SIG-M5 treated with dmso at 0.1 percent for 504 hours (cell line): ENCODE data around the gene MMP28.

ENCODE experiments used
- DNase-seq: peaks from one replicate; lab custom pipeline; 2025; ENCODE audit not compliant: unreplicated experiment; lab: John Stamatoyannopoulos, UW

The MMP28 gene

DNA sequence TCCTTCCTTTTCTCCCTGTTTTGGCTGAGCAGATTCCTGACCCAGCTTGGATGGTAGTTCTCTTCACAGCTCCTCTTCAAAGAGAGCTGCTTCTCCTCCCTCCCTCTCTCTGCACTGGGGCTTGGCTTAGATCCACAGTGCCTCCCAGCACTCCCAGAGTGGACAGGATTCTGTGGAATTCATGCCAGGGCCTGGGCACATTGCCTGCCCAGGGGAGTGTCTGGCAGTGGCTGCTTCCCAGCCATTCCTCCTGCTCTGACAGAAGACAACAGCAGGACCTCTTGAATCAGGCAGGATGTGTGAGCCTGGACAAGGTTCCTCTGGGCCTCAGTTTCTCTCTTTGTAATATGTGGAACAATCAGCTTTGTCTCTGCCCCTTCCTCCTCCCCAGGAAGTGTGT, 4.5 kb upstream of the MMP28 start:
- no peak for DNase-seq

DNA sequence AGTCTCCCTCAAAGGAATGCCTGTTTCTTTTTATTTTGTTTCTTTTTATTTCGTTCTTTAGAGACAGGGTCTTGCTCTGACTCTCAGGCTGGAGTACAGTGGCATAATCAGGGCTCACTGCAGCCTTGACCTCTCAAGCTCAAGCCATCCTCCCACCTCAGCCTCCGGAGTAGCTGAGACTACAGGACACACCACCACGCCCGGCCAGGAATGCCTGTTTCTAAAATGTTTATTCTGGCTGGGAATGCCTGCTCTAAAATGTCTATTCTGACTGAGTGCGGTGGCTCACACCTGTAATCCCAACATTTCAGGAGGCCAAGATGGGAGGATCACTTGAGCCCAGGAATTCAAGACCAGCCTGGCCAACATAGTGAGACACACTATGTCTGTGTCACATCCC, 2.5 kb upstream of the MMP28 start:
- DNase-seq, result no peak

DNA sequence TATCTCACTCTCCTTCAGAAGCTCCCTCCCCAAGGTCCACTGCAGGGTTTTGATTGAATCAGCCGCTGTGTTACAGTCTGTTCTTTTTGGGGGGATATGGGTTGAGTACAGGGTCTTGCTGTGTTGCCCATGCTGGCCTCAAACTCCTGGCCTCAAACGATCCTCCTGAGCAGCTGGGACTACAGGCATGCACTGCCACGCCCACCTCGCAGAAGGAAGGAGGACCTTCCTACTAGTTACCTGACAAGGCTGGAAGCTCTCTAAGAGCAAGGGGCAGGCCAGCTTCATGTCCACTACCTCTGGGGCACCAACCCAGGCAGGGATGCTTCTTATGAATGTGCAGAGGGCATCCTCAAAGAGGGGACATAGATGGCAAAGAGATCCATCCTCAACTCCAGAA, 1.9 kb upstream of the MMP28 start:
- no peak for DNase-seq

DNA sequence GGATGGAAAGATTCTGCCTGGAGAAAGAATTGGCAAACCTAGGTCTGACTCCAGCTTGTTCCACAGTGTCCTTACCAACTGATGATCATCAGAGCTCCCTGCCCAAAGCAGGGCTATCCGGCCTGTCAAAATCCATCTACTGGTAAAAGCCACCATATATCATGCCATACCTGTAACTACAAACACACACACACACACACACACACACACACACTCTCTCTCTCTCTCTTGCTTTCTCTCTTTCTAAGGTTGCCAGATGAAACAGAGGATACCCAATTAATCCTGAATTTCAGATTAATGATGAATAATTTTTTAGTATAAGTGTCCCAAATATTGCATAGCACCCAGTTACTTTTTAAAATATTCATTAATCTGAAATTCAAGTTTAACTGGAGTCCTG, 1.5 kb upstream of the MMP28 start:
- no peak for DNase-seq

DNA sequence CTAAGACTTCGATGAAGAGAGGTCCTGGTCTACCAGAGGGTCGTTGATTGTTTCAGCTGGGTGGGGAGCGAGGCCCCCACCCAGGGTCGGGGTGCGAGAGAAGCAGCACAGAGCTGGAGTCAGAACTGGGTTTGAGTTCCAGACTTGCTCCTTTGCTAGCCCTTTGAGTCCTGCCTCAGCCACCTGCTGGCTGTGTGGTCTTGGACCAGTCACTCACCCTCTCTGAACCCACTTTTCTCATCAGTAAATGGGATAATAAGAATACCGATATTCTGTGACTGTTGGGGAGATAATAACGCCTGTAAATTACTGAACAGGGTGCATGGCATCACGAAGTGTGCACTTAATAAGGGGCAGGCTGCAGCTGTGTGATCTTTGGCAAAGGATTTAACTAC, 427 bp upstream of the MMP28 start:
- no peak for DNase-seq

DNA sequence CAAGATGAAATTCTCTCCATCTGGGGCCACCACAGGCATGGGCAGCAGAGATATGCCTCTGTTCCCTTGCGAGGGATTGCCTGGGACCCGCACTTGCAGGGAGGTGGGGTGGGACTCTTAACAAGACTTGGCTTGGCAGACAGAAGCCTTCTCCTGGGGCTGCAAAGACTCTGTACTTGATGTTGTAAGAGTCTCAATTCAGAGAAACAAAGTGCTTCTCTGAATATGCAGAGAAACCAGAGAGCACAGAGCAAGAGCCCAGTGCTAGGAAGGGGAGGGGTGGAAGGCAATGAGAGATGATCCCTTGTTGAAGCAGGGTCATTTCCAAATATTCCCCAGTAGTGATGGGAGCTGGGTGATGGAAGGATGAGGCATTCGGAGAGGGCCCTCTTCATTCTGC, 2.2 kb downstream of the MMP28 start:
- DNase-seq, result no peak

DNA sequence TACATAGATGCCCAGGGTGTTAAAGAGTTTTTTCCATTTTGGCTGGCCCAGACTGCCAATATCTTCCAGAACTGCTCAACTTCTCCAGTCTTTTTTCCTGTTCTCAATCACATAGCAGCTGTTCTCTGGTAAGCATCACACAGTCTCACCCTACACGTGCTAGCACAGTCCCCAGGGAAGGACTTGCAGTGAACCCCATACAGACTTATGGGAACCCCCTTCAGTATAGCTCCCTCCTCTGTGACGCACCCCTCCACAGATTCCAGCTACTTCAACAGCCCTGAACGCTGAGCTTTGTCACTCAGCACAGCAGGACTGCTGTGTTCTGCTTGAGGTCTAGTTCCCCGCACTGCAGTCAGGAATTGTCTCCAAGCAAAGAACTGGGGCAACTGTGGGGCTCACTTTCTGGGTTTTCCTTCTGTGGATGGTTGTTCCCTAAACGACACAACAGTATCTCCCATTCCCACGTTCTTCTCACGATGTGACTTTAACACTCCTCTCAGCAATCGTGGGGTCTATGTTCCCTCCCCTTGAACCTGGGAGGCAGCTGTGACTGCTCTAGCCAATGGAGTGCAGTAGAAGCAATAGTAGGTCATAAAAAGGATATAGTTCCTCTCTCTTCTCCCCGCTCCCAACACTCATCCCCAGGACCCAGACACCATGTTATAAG, 3.6 kb downstream of the MMP28 start:
- no peak for DNase-seq

DNA sequence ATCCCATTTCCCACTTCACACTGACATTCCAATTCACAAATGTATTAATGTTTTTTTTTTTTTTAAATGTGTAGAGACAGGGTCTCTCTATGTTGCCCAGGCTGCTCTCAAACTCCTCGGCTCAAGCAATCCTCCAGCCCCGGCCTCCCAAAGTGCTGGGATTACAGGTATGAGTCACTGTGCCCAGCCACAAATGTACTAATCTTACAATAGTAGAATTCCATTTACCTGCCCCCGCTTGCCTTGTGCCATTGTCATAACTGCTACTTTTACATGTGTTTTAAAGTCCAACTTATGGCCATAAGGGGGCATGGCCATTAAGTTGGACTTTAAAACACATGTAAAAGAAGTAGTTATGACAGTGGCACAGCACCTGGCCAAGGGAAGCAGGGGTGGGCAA, 4.6 kb downstream of the MMP28 start:
- no peak for DNase-seq

DNA sequence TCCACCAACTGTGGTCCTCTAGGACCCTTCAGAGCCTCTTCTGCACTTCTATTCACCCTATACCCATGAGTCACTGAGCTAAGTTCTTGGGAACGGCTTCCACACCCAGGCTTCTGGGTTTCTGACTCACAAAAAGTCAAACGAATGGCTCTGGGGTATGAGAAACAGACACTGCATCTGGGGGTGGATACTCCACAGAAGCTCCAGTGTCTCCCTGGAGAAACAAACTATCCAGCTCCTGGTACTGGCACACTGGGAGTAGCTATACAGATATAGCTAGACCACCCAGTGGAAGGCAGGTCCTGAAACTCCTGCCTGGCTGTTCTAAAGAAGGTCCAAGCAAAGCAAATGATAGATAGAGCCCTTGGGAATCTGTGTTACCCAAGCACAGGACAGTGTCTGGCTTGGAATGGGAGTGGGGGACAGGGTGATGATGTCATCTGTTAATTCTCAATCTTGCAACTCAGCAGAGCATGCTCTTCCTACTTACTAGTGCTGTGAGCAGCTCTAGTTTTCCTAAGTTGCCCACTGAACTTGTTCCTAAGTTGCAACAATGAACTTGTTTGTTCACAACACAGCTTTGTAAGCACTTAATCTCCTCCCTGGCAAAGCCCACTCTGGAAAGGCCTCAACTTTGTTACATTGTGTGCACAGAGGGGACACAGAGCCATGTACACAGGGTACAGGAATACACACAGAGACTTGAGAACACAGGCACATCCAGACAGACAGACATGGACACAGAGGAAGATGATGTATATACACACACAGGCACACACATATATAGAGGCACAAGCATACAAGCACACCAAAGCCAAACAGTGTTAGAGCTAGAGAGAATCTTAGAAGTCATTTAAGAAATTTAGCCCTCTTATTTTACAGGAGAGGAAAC, 6.7 kb downstream of the MMP28 start:
- DNase-seq, result no peak

DNA sequence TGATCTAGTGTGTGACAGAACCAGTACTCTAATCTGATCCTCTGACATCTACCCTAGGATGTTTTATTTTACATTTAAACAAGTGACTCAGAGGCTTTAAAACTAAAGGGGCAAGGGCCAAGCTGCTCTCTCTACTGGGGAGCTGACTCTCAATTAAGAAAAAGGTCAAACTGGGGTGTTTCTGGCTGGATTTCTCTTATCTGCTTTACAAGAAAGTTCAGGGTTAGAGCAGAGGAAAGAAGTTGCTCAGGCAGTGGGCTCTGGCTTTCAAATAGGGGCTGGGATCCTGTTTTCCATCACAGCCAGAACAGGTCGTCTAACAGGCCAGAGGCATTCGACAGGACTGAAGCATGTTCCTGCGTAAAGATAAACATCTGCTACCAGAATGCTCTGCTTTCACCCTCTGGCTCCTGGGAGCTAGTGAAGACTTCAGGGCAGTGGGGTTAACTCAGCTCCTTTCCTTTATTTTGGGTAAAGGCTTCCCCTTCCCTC, 8.5 kb downstream of the MMP28 start:
- no peak for DNase-seq

DNA sequence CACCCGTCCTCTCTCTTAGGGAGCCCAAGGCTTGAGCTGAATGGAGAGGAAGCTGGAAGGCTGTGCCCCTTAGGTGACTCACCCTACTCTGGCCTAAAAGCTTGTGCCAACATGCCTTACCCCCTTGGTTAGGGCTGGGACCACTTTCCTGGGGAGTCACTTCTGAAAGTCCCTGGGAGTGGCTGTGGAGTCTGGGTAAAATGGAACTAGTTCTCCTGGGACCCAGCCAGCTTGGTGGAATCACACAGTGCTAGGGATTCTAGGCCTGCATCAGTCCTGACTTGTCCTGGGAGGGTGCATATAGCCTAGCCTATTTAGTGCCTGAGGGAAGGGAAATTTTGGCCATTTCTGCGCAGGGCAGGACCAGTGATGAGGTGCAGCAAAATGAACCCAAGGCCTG, 10.5 kb downstream of the MMP28 start:
- DNase-seq, result no peak

DNA sequence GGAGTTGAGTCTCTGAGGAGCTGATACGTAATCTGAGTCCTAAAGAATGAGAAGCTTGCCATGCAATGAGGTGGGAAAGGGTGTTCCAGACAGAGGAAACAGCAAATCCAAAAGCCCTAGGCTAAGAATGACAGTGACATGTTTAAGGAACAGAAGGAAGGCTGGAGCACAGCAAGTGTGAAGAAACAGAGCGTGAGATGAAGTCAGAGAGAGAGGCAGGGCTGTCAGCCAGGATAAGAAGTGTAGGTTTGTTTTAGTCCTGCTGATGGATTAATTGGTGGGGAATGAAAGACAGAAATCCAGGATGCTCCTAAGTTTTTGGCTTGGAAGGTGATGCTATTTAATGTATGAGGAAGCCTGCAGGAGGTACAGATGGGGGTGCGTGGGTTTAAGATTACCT, 14.5 kb downstream of the MMP28 start:
- no peak for DNase-seq

DNA sequence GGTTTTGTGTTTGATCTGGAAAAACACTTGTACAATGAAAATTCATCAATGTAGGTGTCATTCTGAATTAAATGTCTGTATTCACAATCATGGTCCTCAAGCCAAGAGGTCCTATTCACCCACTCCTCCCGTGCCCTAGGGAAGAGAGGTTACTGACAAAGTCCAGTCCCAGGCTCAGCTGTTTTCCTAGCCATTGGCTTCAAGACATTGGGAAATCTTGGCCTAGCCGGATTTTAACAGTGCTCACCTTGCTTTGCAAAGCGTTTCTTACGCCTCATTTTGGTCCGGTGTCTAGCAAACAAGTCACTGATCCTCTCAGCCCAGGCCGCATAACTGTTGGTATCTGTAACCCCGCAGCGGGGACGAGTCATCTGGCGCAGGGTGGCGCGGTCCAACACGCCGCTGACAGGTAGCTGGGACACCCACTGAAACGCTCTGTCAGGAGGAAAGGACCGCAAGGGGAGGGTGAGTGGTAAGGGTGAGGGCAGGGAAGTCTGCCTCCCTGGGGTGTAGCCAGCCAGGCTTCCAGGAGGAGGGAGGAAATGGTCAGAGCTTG, 16.7 kb downstream of the MMP28 start:
- no peak for DNase-seq

DNA sequence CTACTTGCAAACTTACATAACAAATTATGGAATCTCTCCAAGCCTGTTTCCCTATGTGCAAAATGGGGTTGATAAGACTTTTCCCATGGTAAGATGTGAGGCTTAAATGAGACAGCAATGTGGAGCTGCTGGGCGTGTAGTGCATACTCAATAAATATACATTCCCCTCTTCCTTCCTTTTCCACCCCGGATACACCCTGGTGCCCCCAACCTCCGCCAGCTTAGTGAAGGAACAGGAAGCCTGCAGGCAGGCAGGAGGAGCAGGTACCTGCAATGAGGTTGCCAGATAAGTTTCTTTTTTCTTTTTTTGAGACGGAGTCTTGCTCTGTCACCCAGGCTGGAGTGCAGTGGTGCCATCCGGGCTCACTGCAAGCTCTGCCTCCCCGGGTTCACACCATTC, 19.9 kb downstream of the MMP28 start:
- no peak for DNase-seq

DNA sequence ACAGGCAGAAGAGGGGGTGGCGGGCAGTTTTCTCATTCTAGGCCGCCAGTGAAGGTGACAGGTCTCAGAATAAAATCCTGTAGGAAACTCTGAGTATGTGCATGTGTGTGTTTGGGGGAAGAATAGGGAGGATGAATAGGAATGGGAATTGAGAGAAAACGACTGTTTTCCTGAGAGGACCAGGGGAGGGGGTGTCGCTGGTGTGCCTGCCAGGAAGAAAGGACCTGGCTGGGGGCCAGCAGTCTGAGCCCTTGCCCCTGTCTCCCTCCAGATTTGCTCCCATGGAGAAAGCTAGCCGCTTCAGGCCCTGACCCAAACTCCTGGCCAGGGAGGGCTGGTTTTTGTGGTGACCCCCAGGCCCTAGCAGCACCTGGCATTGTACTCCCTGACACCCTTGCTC, 20.4 kb downstream of the MMP28 start:
- no peak for DNase-seq

DNA sequence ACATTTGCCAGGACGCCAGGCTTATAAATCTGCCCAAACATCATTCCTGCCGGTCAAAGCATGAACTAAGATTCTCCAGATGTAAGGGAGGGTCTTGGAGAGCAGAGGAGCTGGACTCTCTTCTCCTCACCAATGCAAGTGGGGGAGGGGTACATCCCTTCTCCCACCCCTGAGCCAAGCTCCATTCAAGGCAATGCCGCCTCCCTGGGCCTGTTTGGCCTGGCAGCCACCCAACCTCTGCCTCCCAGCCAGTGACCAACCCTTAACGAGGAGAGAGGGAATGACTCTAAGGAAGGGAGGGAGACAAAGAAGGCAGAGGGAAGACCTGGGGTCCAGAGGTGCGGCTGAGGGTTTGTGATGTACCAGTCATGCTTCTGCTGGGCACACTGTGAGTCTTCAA, 20.9 kb downstream of the MMP28 start:
- no peak for DNase-seq

DNA sequence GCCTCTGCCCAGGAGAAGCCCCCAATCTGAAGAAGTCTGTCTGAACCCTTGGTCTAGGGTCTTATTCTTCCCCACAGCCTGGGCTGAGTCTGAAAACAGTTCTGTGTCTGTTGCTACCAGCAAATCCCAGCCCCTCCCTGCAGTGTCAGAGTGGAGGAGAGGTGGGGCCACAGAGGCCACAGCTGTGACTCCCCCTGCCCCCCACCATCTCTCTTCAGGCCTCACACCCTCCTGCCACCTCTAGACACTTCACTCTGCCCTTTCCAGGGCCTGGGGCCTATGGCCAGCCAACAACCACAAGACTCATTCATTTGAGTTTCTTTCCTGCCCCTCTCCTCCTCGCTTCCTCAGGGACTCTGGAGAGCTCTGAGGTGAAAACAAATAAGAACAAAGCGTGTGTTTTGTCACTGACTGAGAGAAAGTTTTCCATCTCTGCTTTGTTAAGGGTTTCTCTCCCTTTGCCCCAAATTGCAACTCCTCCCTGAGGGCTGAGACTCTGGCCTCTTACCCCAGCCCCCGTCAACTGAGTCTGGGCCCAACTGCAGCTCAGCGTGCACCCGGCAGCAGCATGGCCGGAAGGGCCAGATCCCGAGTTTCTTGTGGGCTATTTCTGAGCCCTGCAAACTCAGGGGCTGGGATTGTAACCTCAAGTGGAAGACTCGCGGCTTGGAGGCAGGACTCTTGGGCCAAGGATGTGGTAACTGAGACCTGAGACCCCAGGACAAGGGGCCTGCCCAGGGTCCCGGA, 21.6 kb downstream of the MMP28 start:
- DNase-seq, result no peak

DNA sequence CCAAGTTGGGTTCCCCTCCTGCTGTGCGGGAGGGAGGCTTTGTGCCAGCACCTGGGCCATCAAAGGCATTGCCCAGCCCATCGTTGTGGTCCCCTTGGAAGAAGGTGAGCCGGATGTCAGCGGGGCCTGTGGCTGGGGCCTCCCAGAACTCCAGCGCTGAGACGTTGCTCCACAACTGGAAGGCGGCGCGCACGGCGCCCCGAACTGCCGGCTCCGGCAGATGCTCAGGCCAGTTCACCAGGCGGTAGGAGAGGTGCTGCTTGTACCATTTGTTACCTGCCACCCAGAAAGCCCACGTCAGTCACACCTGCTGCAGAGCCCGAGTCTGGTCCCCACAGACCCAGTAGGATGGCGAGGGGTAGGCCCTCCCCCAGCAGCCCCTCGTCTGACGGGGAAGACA, 22.3 kb downstream of the MMP28 start:
- DNase-seq, result no peak

DNA sequence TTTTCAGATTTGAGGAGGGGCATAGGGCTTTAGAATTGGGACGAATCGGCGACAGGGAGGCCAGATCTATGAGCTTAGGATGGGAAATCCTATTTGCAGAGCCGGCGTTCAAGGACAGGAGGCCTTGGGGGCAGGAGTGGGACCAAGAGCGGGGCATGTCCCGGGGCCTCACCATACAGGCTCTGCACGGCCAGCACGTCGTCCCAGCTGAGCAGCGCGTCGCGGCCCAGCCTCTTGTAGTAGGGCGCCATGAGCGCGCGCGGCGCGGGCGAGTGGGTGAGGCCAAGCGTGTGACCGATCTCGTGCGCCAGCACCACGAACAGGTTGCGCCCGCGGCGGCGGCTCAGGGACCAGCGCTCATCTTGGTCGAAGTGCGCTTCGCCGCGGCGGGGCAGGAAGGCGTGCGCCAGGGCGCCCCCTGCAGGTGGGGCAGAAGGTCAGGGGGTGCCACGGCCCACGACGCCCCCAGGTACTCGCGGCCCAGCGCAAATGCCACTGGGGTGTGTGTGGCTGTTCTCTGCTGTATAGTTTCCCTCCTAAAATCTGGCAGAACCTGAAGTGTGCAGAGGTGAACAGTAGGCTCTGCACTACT, 25.4 kb downstream of the MMP28 start:
- DNase-seq, result no peak

DNA sequence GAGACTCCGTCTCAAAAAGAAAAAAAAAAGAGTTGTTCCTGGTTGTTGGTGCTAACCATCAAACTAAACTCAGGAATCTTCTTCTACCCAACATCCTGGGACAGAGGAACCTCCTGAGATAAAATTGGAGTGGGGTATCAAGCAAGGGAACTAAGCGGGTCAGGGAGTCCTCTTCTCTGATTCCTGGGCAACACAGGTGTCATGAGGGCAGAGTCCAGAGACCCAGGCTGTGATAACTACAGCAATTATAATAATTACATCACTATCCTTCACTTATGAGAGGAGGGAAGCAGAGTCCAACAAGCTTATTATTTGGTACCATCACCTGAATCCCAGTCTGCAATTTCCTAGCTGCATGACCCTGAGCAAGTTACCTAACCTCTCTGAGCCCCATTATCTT, 26.6 kb downstream of the MMP28 start:
- DNase-seq, result no peak

DNA sequence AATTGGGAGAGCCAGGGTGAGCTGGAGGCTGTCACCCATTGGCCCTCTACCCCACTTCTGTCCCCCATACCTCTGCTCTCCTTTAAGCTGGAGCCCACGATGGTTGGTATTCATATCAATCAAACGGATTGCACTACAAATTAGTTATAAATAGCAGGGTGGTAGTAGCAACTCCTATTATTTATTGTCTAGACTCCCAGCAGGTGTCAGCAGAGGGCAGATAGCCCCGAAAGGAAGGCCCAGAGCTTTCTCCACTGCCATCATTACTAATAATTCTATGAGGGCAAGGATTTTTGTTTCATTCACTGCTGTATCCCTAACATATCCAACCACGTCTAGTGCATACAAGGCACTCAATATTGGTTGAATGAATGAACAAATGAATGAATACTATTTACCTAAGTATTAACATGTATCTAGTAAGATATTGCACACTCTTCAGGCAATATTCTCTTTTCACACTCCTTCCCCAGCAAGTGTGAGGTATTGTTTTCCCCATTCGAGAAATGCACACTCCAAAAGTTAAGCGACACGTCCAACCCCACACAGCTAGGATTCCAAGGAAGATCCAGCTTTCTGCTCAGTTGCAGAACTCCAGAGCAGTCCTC, 28.4 kb downstream of the MMP28 start:
- peak; percentile 30 for DNase-seq
